ENCODE data around the gene ZNF512. TPM values are rescaled to one million over a fixed set of nuclear protein-coding genes. Genes with fewer than 3 reads are reported as not detected.
A peak's percentile ranks its signal among the peaks of the same experiment; 100 is the strongest.

Gene ZNF512
- total and polyA plus RNA-seq, 2 of the 13 experiments (the other 11 are each of a cell fraction or from before 2014, with no cell fraction given) = 29.8 to 31.0 TPM

- TF ChIP-seq TRIM22 (IDR thresholded peaks at IDR 0.05) (no peak), SIN3A (IDR thresholded peaks at IDR 0.05; ENCODE audit: borderline replicate concordance, low read depth, low read length) (0 out of 2 replicates have a peak, but pooled peaks have one; percentile 15), NCOA1 (CRISPR knock-in tag; IDR thresholded peaks at IDR 0.05) (no peak), PLRG1 (conservative IDR thresholded peaks at IDR 0.05) (no peak), ZNF17 (CRISPR knock-in tag; IDR thresholded peaks at IDR 0.05) (0 out of 2 replicates have a peak, but pooled peaks have one; percentile 47), ZNF556 (CRISPR knock-in tag; IDR thresholded peaks at IDR 0.05; ENCODE audit: borderline replicate concordance) (no peak), PAX8 (CRISPR knock-in tag; IDR thresholded peaks at IDR 0.05; ENCODE audit: borderline replicate concordance) (0 out of 2 replicates have a peak, but pooled peaks have one; percentile 14), SMARCC2 (IDR thresholded peaks at IDR 0.05) (no peak), TBX2 (CRISPR knock-in tag; IDR thresholded peaks at IDR 0.05; ENCODE audit: borderline replicate concordance) (no peak), GTF3A (CRISPR knock-in tag; conservative IDR thresholded peaks at IDR 0.05) (no peak), ZNF337 (CRISPR knock-in tag; IDR thresholded peaks at IDR 0.05; ENCODE audit: borderline replicate concordance, low read depth) (0 out of 2 replicates have a peak, but pooled peaks have one; percentile 12), CERS6 (CRISPR knock-in tag; IDR thresholded peaks at IDR 0.05) (no peak), ZNF207 (IDR thresholded peaks at IDR 0.05; ENCODE audit: borderline replicate concordance) (0 out of 2 replicates have a peak, but pooled peaks have one; percentile 46), ZNF776 (CRISPR knock-in tag; IDR thresholded peaks at IDR 0.05) (no peak), ZNF558 (CRISPR knock-in tag; IDR thresholded peaks at IDR 0.05; ENCODE audit: borderline replicate concordance) (peak; percentile 67; the same call in 1 of the 2 replicates), ZNF343 (CRISPR knock-in tag; IDR thresholded peaks at IDR 0.05) (no peak), ZNF460 (CRISPR knock-in tag; IDR thresholded peaks at IDR 0.05; ENCODE audit: borderline replicate concordance) (no peak), ZNF709 (CRISPR knock-in tag; IDR thresholded peaks at IDR 0.05) (no peak), SMC3 (IDR thresholded peaks at IDR 0.05; ENCODE audit: low read length) (0 out of 2 replicates have a peak, but pooled peaks have one; percentile 2), SALL1 (CRISPR knock-in tag; IDR thresholded peaks at IDR 0.05) (no peak), ZNF501 (CRISPR knock-in tag; IDR thresholded peaks at IDR 0.05) (peak; percentile 50; the same call in 1 of the 2 replicates), ZNF883 (CRISPR knock-in tag; IDR thresholded peaks at IDR 0.05; ENCODE audit: not compliant biosample characterization) (no peak)
- TF ChIP-seq, protein P1, sequence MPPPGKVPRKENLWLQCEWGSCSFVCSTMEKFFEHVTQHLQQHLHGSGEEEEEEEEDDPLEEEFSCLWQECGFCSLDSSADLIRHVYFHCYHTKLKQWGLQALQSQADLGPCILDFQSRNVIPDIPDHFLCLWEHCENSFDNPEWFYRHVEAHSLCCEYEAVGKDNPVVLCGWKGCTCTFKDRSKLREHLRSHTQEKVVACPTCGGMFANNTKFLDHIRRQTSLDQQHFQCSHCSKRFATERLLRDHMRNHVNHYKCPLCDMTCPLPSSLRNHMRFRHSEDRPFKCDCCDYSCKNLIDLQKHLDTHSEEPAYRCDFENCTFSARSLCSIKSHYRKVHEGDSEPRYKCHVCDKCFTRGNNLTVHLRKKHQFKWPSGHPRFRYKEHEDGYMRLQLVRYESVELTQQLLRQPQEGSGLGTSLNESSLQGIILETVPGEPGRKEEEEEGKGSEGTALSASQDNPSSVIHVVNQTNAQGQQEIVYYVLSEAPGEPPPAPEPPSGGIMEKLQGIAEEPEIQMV (CRISPR knock-in tag; IDR thresholded peaks at IDR 0.05; ENCODE audit: low read depth) = 0 out of 2 replicates have a peak, but pooled peaks have one; percentile 6
- TF ChIP-seq, protein P2, sequence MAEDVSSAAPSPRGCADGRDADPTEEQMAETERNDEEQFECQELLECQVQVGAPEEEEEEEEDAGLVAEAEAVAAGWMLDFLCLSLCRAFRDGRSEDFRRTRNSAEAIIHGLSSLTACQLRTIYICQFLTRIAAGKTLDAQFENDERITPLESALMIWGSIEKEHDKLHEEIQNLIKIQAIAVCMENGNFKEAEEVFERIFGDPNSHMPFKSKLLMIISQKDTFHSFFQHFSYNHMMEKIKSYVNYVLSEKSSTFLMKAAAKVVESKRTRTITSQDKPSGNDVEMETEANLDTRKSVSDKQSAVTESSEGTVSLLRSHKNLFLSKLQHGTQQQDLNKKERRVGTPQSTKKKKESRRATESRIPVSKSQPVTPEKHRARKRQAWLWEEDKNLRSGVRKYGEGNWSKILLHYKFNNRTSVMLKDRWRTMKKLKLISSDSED (CRISPR knock-in tag; IDR thresholded peaks at IDR 0.05) = no peak
- TF ChIP-seq, protein P3, sequence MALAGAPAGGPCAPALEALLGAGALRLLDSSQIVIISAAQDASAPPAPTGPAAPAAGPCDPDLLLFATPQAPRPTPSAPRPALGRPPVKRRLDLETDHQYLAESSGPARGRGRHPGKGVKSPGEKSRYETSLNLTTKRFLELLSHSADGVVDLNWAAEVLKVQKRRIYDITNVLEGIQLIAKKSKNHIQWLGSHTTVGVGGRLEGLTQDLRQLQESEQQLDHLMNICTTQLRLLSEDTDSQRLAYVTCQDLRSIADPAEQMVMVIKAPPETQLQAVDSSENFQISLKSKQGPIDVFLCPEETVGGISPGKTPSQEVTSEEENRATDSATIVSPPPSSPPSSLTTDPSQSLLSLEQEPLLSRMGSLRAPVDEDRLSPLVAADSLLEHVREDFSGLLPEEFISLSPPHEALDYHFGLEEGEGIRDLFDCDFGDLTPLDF (CRISPR knock-in tag; IDR thresholded peaks at IDR 0.05) = peak; percentile 45; the same call in 1 of the 2 replicates
Measured at GRCh38 chr2:27583390-27583915, 611 bp downstream of the ZNF512 start (continued).
